H9 (cell line): ENCODE results near the gene WSCD1. TPM values are rescaled to one million over a fixed set of nuclear protein-coding genes. Genes with fewer than 3 reads are reported as not detected.

ENCODE experiments used
- DNase-seq: peaks from one replicate; pipeline ENCODE4 v3.0.0-alpha.2; 2017
- H2AFZ ChIP-seq: one replicate; pipeline ENCODE4 v1.6.1; 2013; ENCODE audit warnings: mild to moderate bottlenecking, low read length, control low read depth, moderate library complexity
- H2AK5ac ChIP-seq: 2 replicates; pipeline ENCODE4 v1.6.1; 2013; ENCODE audit warnings: low read length, control low read depth, mixed read lengths; ENCODE audit not compliant: insufficient read length
- H2BK120ac ChIP-seq: one replicate; pipeline ENCODE4 v1.6.1; 2013; ENCODE audit warnings: low read depth, mild to moderate bottlenecking, low read length, control low read depth, inconsistent platforms; ENCODE audit not compliant: poor library complexity, severe bottlenecking
- H2BK12ac ChIP-seq: 2 replicates; pipeline ENCODE4 v1.6.1; 2013; ENCODE audit warnings: low read length, control low read depth, mixed read lengths, low read depth; ENCODE audit not compliant: insufficient read length
- H2BK15ac ChIP-seq: 2 replicates; pipeline ENCODE4 v1.6.1; 2013; ENCODE audit warnings: low read depth, low read length, control low read depth
- H2BK20ac ChIP-seq: one replicate; pipeline ENCODE4 v1.6.1; 2013; ENCODE audit warnings: low read depth, mild to moderate bottlenecking, low read length, control low read depth, inconsistent platforms; ENCODE audit not compliant: poor library complexity, severe bottlenecking
- H2BK5ac ChIP-seq: 2 replicates; pipeline ENCODE4 v1.6.1; 2013; ENCODE audit warnings: low read length, control low read depth, mixed read lengths; ENCODE audit not compliant: insufficient read length
- H3K14ac ChIP-seq: 2 replicates; pipeline ENCODE4 v1.6.1; 2013; ENCODE audit warnings: low read length, control low read depth; ENCODE audit not compliant: insufficient read depth
- H3K18ac ChIP-seq: 2 replicates; pipeline ENCODE4 v1.6.1; 2013; ENCODE audit warnings: low read depth, mild to moderate bottlenecking, mixed read lengths, low read length, control low read depth; ENCODE audit not compliant: insufficient read length
- H3K23ac ChIP-seq: 2 replicates; pipeline ENCODE4 v1.6.1; 2013; ENCODE audit warnings: low read length, control low read depth, mixed read lengths, low read depth; ENCODE audit not compliant: insufficient read length
- H3K23me2 ChIP-seq: 2 replicates; pipeline ENCODE4 v1.6.1; 2013; ENCODE audit warnings: low read depth, mild to moderate bottlenecking, mixed read lengths, low read length, control low read depth; ENCODE audit not compliant: insufficient read length, poor library complexity, severe bottlenecking
- H3K27ac ChIP-seq: 2 replicates; pipeline ENCODE4 v1.5.1; 2013; ENCODE audit warnings: low read length, control low read depth, mixed read lengths, low read depth; ENCODE audit not compliant: insufficient read length
- H3K27me3 ChIP-seq: 2 replicates; pipeline ENCODE4 v1.6.1; 2013; ENCODE audit warnings: low read length, control low read depth, inconsistent platforms; ENCODE audit not compliant: insufficient read depth
- H3K4ac ChIP-seq: 2 replicates; pipeline ENCODE4 v1.6.1; 2013; ENCODE audit warnings: low read depth, mild to moderate bottlenecking, control low read depth, inconsistent platforms, low read length, moderate library complexity
- H3K4me1 ChIP-seq: 2 replicates; pipeline ENCODE4 v1.6.1; 2013; ENCODE audit warnings: low read length, control low read depth, inconsistent platforms; ENCODE audit not compliant: insufficient read depth
- H3K4me2 ChIP-seq: 2 replicates; pipeline ENCODE4 v1.6.1; 2013; ENCODE audit warnings: low read length, control low read depth, mixed read lengths; ENCODE audit not compliant: insufficient read length, insufficient read depth
- H3K56ac ChIP-seq: 2 replicates; pipeline ENCODE4 v1.6.1; 2013; ENCODE audit warnings: low read depth, mild to moderate bottlenecking, mixed read lengths, low read length, control low read depth; ENCODE audit not compliant: insufficient read length
- H3K79me1 ChIP-seq: 2 replicates; pipeline ENCODE4 v1.6.1; 2013; ENCODE audit warnings: low read depth, mild to moderate bottlenecking, moderate library complexity, low read length, control low read depth, inconsistent platforms; ENCODE audit not compliant: insufficient read depth, poor library complexity, severe bottlenecking
- H3K79me2 ChIP-seq: 2 replicates; pipeline ENCODE4 v1.6.1; 2013; ENCODE audit warnings: low read length, control low read depth, inconsistent platforms; ENCODE audit not compliant: insufficient read depth
- H3K9ac ChIP-seq: 2 replicates; pipeline ENCODE4 v1.6.1; 2013; ENCODE audit warnings: low read length, control low read depth, mixed read lengths; ENCODE audit not compliant: insufficient read length; ENCODE audit errors: extremely low read depth
- H3K9me3 ChIP-seq: one replicate; pipeline ENCODE4 v1.6.1; 2013; ENCODE audit warnings: low read depth, low read length, inconsistent platforms; ENCODE audit not compliant: control insufficient read depth
- H3T11ph ChIP-seq: one replicate; pipeline ENCODE4 v1.6.1; 2013; ENCODE audit warnings: mild to moderate bottlenecking, low read length, control low read depth, inconsistent platforms
- H4K20me1 ChIP-seq: one replicate; pipeline ENCODE4 v1.6.1; 2013; ENCODE audit not compliant: control insufficient read depth, insufficient read length, insufficient read depth
- H4K5ac ChIP-seq: 2 replicates; pipeline ENCODE4 v1.6.1; 2013; ENCODE audit warnings: low read depth, mild to moderate bottlenecking, mixed read lengths, low read length, control low read depth; ENCODE audit not compliant: insufficient read length
- H4K8ac ChIP-seq: replicated peaks from 2 replicates; pipeline ENCODE4 v1.6.1; 2013; ENCODE audit warnings: low read length, control low read depth, mixed read lengths, low read depth; ENCODE audit not compliant: insufficient read length
- H4K91ac ChIP-seq: 2 replicates; pipeline ENCODE4 v1.6.1; 2013; ENCODE audit warnings: low read depth, mild to moderate bottlenecking, moderate library complexity, mixed read lengths, low read length, control low read depth; ENCODE audit not compliant: insufficient read length
- H3K27ac Mint-ChIP-seq, 3 experiments: 2 replicates in 2 of 3; 3 replicates in 1 of 3; pipeline ENCODE4 v1.8.0; 2020 to 2021; ENCODE audit warnings: mixed read lengths in 3 of 3, mild to moderate bottlenecking in 1 of 3, moderate library complexity in 1 of 3
- H3K27me3 Mint-ChIP-seq: 2 replicates; pipeline ENCODE4 v1.8.0; 2021; ENCODE audit warnings: low read depth, mild to moderate bottlenecking, moderate library complexity, mixed read lengths
- H3K36me3 Mint-ChIP-seq, 3 experiments: 2 replicates in 2 of 3; 3 replicates in 1 of 3; pipeline ENCODE4 v1.8.0; 2020 to 2021; ENCODE audit warnings: low read depth in 3 of 3, mixed read lengths in 3 of 3; ENCODE audit not compliant: insufficient read depth in 1 of 3
- H3K4me1 Mint-ChIP-seq, 2 experiments: 2 replicates each; pipeline ENCODE4 v1.8.0; 2020; ENCODE audit warnings: mixed read lengths in 2 of 2
- H3K4me3 Mint-ChIP-seq, 2 experiments: 2 replicates in 1 of 2; 3 replicates in 1 of 2; pipeline ENCODE4 v1.8.0; 2020 to 2021; ENCODE audit warnings: mild to moderate bottlenecking in 2 of 2, mixed read lengths in 2 of 2, moderate library complexity in 1 of 2
- H3K9me3 Mint-ChIP-seq, 2 experiments: 2 replicates in 1 of 2; 3 replicates in 1 of 2; pipeline ENCODE4 v1.8.0; 2020; ENCODE audit warnings: mild to moderate bottlenecking in 2 of 2, mixed read lengths in 2 of 2, moderate library complexity in 1 of 2
- WGBS: extraction: QIAGEN DNeasy Blood & Tissue Kit; methylation state at CpG from one replicate; pipeline ENCODE4 v1.1.7; 2013; ENCODE audit warnings: missing lambda C conversion rate, low lambda C conversion rate, mixed read lengths; ENCODE audit not compliant: insufficient read length; ENCODE audit errors: extremely low coverage; 5-methylcytosine and 5-hydroxymethylcytosine counted together
- total RNA-seq: library from RNA; stranded (reverse); gene quantifications from 2 replicates; pipeline ENCODE4 v1.2.1, GENCODE V29; 2021
- TF ChIP-seq, protein P1 (sequence below): fragments of 200-600 bp; sonication (generic); conservative IDR thresholded peaks from 3 replicates; pipeline ENCODE4 v1.8.0; 2021; ENCODE audit warnings: antibody characterized with exemption, mild to moderate bottlenecking

The WSCD1 gene
- total RNA-seq, 1 experiment from 2014 or later = 33.6 TPM

DNA sequence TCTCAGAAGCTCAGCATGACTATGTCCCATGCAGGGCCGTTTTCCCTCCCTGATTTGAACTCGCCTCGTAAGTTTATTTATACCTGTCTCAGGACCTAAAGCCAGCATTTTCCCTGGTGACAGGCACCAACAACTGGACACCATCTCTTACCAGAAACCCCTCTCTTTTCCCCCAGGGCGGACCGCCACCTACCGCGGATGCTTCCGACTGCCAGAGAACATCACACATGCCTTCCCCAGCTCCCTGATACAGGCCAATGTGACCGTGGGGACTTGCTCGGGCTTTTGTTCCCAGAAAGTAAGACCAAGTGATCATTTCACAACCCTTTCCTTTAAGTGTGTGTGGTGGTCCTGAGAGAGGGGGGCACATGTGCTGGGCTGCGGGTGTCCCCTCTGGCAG, 24.7 kb downstream of the WSCD1 start:
- Mint-ChIP-seq H3K36me3 (peaks cover 49 to 68% (median 66%) of the 10 kb centered on the region in 3 experiments), H3K9me3 (no peaks in the 10 kb centered on the region), H3K4me3 (no peak overlapping the region), H3K27ac (peak overlapping the region in 1 of 3 experiments; percentile 77; a peak in 2 of 7 replicates), H3K4me1 (peaks cover 18 to 20% of the 10 kb centered on the region in 2 experiments), H3K27me3 (no peaks in the 10 kb centered on the region)
- H3K4me1 ChIP-seq = peaks cover 8% of the 10 kb centered on the region; the same call in 1 of the 2 replicates
- TF ChIP-seq, protein P1, sequence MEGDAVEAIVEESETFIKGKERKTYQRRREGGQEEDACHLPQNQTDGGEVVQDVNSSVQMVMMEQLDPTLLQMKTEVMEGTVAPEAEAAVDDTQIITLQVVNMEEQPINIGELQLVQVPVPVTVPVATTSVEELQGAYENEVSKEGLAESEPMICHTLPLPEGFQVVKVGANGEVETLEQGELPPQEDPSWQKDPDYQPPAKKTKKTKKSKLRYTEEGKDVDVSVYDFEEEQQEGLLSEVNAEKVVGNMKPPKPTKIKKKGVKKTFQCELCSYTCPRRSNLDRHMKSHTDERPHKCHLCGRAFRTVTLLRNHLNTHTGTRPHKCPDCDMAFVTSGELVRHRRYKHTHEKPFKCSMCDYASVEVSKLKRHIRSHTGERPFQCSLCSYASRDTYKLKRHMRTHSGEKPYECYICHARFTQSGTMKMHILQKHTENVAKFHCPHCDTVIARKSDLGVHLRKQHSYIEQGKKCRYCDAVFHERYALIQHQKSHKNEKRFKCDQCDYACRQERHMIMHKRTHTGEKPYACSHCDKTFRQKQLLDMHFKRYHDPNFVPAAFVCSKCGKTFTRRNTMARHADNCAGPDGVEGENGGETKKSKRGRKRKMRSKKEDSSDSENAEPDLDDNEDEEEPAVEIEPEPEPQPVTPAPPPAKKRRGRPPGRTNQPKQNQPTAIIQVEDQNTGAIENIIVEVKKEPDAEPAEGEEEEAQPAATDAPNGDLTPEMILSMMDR = no peak
- H3K27me3 ChIP-seq = no peaks in the 10 kb centered on the region
- H4K91ac ChIP-seq = no peak overlapping the region
- peaks cover 5% of the 10 kb centered on the region for H3K23me2 ChIP-seq
- no peaks in the 10 kb centered on the region for H3K79me1 ChIP-seq
- DNase-seq = no peak
- H4K5ac ChIP-seq = no peak overlapping the region
- no peaks in the 10 kb centered on the region for H4K20me1 ChIP-seq
- no peak overlapping the region for H3K27ac ChIP-seq
- no peak overlapping the region for H2BK15ac ChIP-seq
- no peak overlapping the region for H3K4ac ChIP-seq
- H2AK5ac ChIP-seq = no peak overlapping the region
- no peaks in the 10 kb centered on the region for H3K9me3 ChIP-seq
- no peak overlapping the region for H3K9ac ChIP-seq
- no peak overlapping the region for H3K14ac ChIP-seq
- H2BK20ac ChIP-seq = no peak overlapping the region
- no peak overlapping the region for H3K4me2 ChIP-seq
- H3T11ph ChIP-seq = no peak overlapping the region
- no peak overlapping the region for H2BK5ac ChIP-seq
- no CpG with 5 or more reads among the region's 11 CpGs for whole genome bisulfite sequencing
- H3K23ac ChIP-seq = no peak overlapping the region
- no peak overlapping the region for H4K8ac ChIP-seq
- H3K79me2 ChIP-seq = no peaks in the 10 kb centered on the region
- no peak overlapping the region for H3K56ac ChIP-seq
- no peak overlapping the region for H2AFZ ChIP-seq
- H2BK120ac ChIP-seq = no peak overlapping the region
- H3K18ac ChIP-seq = no peak overlapping the region
- no peak overlapping the region for H2BK12ac ChIP-seq
